ENCODE data around the gene C1QB.

DNA sequence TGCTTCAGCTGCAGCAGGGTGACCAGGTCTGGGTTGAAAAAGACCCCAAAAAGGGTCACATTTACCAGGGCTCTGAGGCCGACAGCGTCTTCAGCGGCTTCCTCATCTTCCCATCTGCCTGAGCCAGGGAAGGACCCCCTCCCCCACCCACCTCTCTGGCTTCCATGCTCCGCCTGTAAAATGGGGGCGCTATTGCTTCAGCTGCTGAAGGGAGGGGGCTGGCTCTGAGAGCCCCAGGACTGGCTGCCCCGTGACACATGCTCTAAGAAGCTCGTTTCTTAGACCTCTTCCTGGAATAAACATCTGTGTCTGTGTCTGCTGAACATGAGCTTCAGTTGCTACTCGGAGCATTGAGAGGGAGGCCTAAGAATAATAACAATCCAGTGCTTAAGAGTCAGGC lies 13.8 kb upstream of the C1QB start:
- TF ChIP-seq, protein P1, sequence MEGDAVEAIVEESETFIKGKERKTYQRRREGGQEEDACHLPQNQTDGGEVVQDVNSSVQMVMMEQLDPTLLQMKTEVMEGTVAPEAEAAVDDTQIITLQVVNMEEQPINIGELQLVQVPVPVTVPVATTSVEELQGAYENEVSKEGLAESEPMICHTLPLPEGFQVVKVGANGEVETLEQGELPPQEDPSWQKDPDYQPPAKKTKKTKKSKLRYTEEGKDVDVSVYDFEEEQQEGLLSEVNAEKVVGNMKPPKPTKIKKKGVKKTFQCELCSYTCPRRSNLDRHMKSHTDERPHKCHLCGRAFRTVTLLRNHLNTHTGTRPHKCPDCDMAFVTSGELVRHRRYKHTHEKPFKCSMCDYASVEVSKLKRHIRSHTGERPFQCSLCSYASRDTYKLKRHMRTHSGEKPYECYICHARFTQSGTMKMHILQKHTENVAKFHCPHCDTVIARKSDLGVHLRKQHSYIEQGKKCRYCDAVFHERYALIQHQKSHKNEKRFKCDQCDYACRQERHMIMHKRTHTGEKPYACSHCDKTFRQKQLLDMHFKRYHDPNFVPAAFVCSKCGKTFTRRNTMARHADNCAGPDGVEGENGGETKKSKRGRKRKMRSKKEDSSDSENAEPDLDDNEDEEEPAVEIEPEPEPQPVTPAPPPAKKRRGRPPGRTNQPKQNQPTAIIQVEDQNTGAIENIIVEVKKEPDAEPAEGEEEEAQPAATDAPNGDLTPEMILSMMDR (IDR thresholded peaks at IDR 0.05), result no peak
- TF ChIP-seq POLR2A (IDR thresholded peaks at IDR 0.05), result no peak

All from heart left ventricle (tissue), 13 donors.